GM23338 (cell line): ENCODE measurements around the gene VWA5A. TPM values are rescaled to one million over a fixed set of nuclear protein-coding genes. Genes with fewer than 3 reads are reported as not detected.
A peak's percentile ranks its signal among the peaks of the same experiment; 100 is the strongest.

Source experiments
- ATAC-seq: fragments of 200-7000 bp; cut with Tn5 transposase; 3 replicates; pipeline ENCODE4 v1.9.1; 2020
- DNase-seq: peaks from one replicate; pipeline ENCODE4 v3.0.0-alpha.2; 2015; ENCODE audit warnings: low spot score
- H2AFZ ChIP-seq: fragments of 200-600 bp; sonication (generic); 2 replicates; pipeline ENCODE4 v1.8.0; 2016; ENCODE audit warnings: antibody characterized with exemption, mild to moderate bottlenecking, moderate library complexity
- H3F3A ChIP-seq: fragments of 200-600 bp; sonication (generic); replicated peaks from 2 replicates; pipeline ENCODE4 v1.8.0; 2017; ENCODE audit warnings: antibody characterized with exemption, mixed run types, low read depth
- H3K27ac ChIP-seq: fragments of 200-600 bp; sonication (generic); 2 replicates; pipeline ENCODE4 v1.6.1; 2016; ENCODE audit warnings: low read depth
- H3K27me3 ChIP-seq: fragments of 200-600 bp; sonication (generic); 2 replicates; pipeline ENCODE4 v1.8.0; 2016; ENCODE audit warnings: mild to moderate bottlenecking, mixed run types, moderate library complexity; ENCODE audit not compliant: insufficient read depth
- H3K36me3 ChIP-seq: fragments of 200-600 bp; sonication (generic); 2 replicates; pipeline ENCODE4 v1.8.0; 2016; ENCODE audit warnings: mild to moderate bottlenecking; ENCODE audit not compliant: insufficient read depth
- H3K4me1 ChIP-seq: fragments of 200-600 bp; sonication (generic); 2 replicates; pipeline ENCODE4 v1.8.0; 2016; ENCODE audit warnings: mild to moderate bottlenecking, moderate library complexity; ENCODE audit not compliant: insufficient read depth
- H3K4me2 ChIP-seq: fragments of 200-600 bp; sonication (generic); 2 replicates; pipeline ENCODE4 v1.7.1; 2017; ENCODE audit warnings: mixed run types
- H3K4me3 ChIP-seq: fragments of 200-600 bp; sonication (generic); 2 replicates; pipeline ENCODE4 v1.6.1; 2016; ENCODE audit warnings: mixed run types
- H3K79me2 ChIP-seq: fragments of 200-600 bp; sonication (generic); replicated peaks from 2 replicates; pipeline ENCODE4 v1.8.0; 2017; ENCODE audit warnings: mild to moderate bottlenecking; ENCODE audit not compliant: insufficient read depth
- H3K9me2 ChIP-seq: fragments of 200-600 bp; sonication (generic); 2 replicates; pipeline ENCODE4 v1.8.0; 2017; ENCODE audit not compliant: insufficient read depth
- H4K20me1 ChIP-seq: fragments of 200-600 bp; sonication (generic); replicated peaks from 2 replicates; pipeline ENCODE4 v1.8.0; 2017; ENCODE audit warnings: mild to moderate bottlenecking; ENCODE audit not compliant: insufficient read depth
- H3K27ac Mint-ChIP-seq: 2 replicates; pipeline ENCODE4 v1.8.0; 2020; ENCODE audit warnings: inconsistent platforms, mild to moderate bottlenecking, moderate library complexity, mixed read lengths
- H3K27me3 Mint-ChIP-seq: 3 replicates; pipeline ENCODE4 v1.8.0; 2022; ENCODE audit warnings: low read depth, mild to moderate bottlenecking, moderate library complexity, mixed read lengths, inconsistent platforms; ENCODE audit not compliant: insufficient read depth, poor library complexity
- H3K36me3 Mint-ChIP-seq: 3 replicates; pipeline ENCODE4 v1.8.0; 2021; ENCODE audit warnings: low read depth, mild to moderate bottlenecking, inconsistent platforms, moderate library complexity, mixed read lengths
- H3K4me1 Mint-ChIP-seq: 3 replicates; pipeline ENCODE4 v1.8.0; 2020; ENCODE audit warnings: mild to moderate bottlenecking, inconsistent platforms, mixed read lengths
- H3K4me3 Mint-ChIP-seq: 3 replicates; pipeline ENCODE4 v1.8.0; 2021; ENCODE audit warnings: moderate library complexity, mild to moderate bottlenecking, inconsistent platforms, mixed read lengths
- H3K9me3 Mint-ChIP-seq: 3 replicates; pipeline ENCODE4 v1.8.0; 2020; ENCODE audit warnings: moderate library complexity, mild to moderate bottlenecking, inconsistent platforms, mixed read lengths
- CREB1 ChIP-seq: fragments of 250-450 bp; sonication (Bioruptor Pico); IDR thresholded peaks from 2 replicates; pipeline ENCODE4 v1.5.0; 2020; ENCODE audit warnings: low read depth, mild to moderate bottlenecking, moderate library complexity
- CTCF ChIP-seq, 2 experiments: fragments of 200-600 bp in 1 of 2; sonication (generic) in 1 of 2; conservative IDR thresholded peaks; 2 replicates each; pipeline versions ENCODE4 v1.5.1 to v1.6.1; 2016 to 2017; ENCODE audit warnings: antibody characterized with exemption in 2 of 2, low read depth in 2 of 2, mild to moderate bottlenecking in 2 of 2, moderate library complexity in 1 of 2
- ETS1 ChIP-seq: IDR thresholded peaks from 2 replicates; pipeline ENCODE4 v1.6.1; 2016; ENCODE audit warnings: antibody characterized with exemption
- EZH2 ChIP-seq: fragments of 200-600 bp; sonication (generic); IDR thresholded peaks from one replicate; pipeline ENCODE4 v1.8.0; 2017; ENCODE audit warnings: antibody characterized with exemption, mild to moderate bottlenecking, low read depth; ENCODE audit not compliant: unreplicated experiment
- EZH2phosphoT487 ChIP-seq: fragments of 200-600 bp; sonication (generic); IDR thresholded peaks from one replicate; pipeline ENCODE4 v1.8.1; 2018; ENCODE audit warnings: antibody characterized with exemption; ENCODE audit not compliant: unreplicated experiment
- JUNB ChIP-seq: IDR thresholded peaks from one replicate; pipeline ENCODE4 v1.6.1; 2016; ENCODE audit warnings: antibody characterized with exemption; ENCODE audit not compliant: unreplicated experiment
- REST ChIP-seq: IDR thresholded peaks from one replicate; pipeline ENCODE4 v1.6.1; 2018; ENCODE audit warnings: antibody characterized with exemption; ENCODE audit not compliant: unreplicated experiment
- ZNF114 ChIP-seq: fragments of 250-450 bp; sonication (Bioruptor Pico); IDR thresholded peaks from 2 replicates; pipeline ENCODE4 v1.5.0; 2020; ENCODE audit warnings: mild to moderate bottlenecking, moderate library complexity
- ZNF462 ChIP-seq: fragments of 250-450 bp; sonication (Bioruptor Pico); IDR thresholded peaks from 2 replicates; pipeline ENCODE4 v1.5.0; 2020; ENCODE audit warnings: mild to moderate bottlenecking, moderate library complexity
- polyA plus RNA-seq: library from polyadenylated mRNA; unstranded; fragments of >200 nt; fragmentation: Nextera tagmentation; extraction: Ambion mirVana; gene quantifications from 2 replicates; pipeline ENCODE4 v1.2.1, GENCODE V29; 2016
- total RNA-seq: library from RNA; depleted of rRNA; stranded (reverse); fragments of >200 nt; shearing (Covaris generic); gene quantifications from 2 replicates; pipeline ENCODE4 v1.2.3, GENCODE V29; 2014

The VWA5A gene
- total and polyA plus RNA-seq, 2 experiments from 2014 or later: 10.0 to 13.5 TPM

GRCh38 chr11:124072147-124072546 is 43.1 kb upstream of the VWA5A start:
- peaks cover 9% of the 10 kb centered on the region for H3K4me1 ChIP-seq
- no peaks in the 10 kb centered on the region for H3K79me2 ChIP-seq
- H3K9me2 ChIP-seq: no peaks in the 10 kb centered on the region
- no peaks in the 10 kb centered on the region for H3K9me3 Mint-ChIP-seq
- H3K4me1 Mint-ChIP-seq: peaks cover 18% of the 10 kb centered on the region
- H3K36me3 Mint-ChIP-seq: no peaks in the 10 kb centered on the region; the same call in 2 of the 3 replicates
- no peak for TF ChIP-seq EZH2phosphoT487
- no peak for TF ChIP-seq EZH2
- no peak for TF ChIP-seq CTCF (conservative IDR thresholded peaks at IDR 0.05; ENCODE audit: low read depth in 2 of 2)
- no peak for TF ChIP-seq ZNF114 (CRISPR knock-in tag)
- no peak for TF ChIP-seq JUNB
- no peak for TF ChIP-seq ETS1
- no peak for TF ChIP-seq REST
- no peak for TF ChIP-seq ZNF462 (CRISPR knock-in tag)
- TF ChIP-seq CREB1 (CRISPR knock-in tag): no peak
- peak overlapping the region; percentile 38; the same call in 1 of the 2 replicates for H2AFZ ChIP-seq
- H3K4me2 ChIP-seq: no peak overlapping the region
- no peak overlapping the region for H3K27ac Mint-ChIP-seq
- H3K36me3 ChIP-seq: no peaks in the 10 kb centered on the region
- no peak overlapping the region for H3K4me3 ChIP-seq
- no peaks in the 10 kb centered on the region for H4K20me1 ChIP-seq
- H3K4me3 Mint-ChIP-seq: no peak overlapping the region
- no peaks in the 10 kb centered on the region for H3K27me3 ChIP-seq
- DNase-seq (no peak), ATAC-seq (no peak)
- no peaks in the 10 kb centered on the region for H3F3A ChIP-seq
- no peak overlapping the region for H3K27ac ChIP-seq
- no peaks in the 10 kb centered on the region for H3K27me3 Mint-ChIP-seq
